DLD1 (cell line): ENCODE results near the gene WWTR1.

Source experiments
- in situ Hi-C: cut with HindIII; loops from 2 replicates; pipeline ENCODE4 v1.10.0; 2017; ENCODE audit warnings: low sequenced_read_pairs

Gene WWTR1

DNA sequence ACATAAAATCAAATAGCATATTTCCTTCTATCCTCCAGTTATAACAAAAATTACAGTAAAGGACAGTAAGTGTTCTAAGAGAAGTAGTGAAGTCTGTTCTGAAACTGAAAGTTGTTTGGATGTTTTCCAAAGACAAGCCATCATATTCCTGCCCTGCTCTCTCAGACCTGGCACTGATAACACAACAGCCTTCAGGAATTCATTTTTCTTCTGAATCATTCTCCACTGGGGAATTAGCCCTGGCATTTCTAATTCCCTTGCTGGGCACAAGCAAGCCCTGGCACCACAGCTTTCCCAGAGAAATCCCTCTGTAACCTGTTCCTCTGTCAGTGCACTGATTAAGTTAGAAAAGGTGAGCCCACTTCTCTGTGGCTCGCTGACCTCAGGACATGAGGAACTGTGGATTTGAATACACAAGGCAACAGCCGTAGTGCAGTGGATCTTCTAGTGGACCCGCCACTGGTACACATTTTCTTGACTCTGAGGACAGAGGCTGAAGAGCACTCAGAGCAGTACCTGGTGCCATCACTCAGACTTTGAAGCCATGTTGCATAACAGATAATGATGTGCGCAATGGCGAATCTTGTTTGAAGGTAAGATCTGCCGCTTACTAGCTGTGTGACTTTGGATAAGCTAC, 61.6 kb downstream of the WWTR1 start:
- in situ Hi-C loops = no loop called here

DNA sequence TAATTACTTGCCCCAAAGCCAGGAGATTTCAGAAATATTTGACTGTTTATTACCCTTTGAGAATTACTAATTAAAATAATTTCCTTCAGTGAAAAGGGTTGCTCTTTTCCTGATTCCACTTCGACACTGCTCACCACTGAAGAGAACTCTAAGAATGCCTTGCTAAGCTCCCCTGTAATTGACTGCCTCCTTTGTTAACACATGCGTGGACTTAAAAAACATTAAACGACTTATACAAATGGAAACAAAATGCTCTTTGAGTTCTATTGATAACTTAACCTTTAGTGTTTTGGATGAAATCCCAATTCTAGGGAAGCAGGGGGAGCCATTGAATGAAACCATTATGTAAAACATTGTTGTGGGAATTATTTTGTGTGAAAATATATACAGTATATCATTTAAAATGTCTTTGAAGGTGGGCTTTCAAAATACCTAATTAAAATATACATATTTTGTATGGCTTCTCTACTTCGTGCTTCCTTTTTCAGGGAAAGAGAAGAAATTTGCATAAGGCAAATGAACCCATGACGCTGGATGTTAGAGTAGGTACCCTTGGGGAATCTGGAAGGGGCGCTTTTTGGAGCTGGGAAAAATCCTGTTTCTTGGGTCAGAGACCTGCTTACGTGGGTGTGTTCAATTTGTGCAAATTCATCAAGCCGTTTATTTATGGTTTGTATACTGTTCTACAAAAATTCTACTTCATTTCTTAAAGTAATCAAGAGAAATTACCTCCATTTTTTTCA, 64.2 kb downstream of the WWTR1 start:
- in situ Hi-C loops = no loop called here

DNA sequence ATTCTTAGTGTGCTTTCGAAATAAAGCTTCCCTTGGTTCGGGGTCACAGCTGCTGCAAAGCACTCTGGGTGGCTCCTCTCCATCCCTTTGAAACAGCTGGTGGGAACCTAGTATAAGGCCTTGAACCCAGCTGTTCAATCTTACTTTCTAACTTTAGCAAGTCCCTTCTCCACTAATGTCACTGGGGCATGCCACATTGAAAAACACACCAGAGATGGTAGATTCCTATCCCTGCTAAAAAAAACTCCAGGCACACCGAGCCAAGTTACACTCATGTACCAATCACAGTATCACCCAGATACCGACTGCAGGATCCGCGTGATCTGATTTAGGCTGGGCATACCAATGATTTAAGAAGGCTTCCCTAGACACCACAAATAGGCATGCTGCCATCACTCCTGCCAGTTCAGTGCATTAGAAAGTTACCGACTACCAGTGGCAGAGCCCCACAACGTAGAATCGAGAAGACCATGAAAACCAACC, 65.0 kb downstream of the WWTR1 start:
- in situ Hi-C loops = no loop called here

DNA sequence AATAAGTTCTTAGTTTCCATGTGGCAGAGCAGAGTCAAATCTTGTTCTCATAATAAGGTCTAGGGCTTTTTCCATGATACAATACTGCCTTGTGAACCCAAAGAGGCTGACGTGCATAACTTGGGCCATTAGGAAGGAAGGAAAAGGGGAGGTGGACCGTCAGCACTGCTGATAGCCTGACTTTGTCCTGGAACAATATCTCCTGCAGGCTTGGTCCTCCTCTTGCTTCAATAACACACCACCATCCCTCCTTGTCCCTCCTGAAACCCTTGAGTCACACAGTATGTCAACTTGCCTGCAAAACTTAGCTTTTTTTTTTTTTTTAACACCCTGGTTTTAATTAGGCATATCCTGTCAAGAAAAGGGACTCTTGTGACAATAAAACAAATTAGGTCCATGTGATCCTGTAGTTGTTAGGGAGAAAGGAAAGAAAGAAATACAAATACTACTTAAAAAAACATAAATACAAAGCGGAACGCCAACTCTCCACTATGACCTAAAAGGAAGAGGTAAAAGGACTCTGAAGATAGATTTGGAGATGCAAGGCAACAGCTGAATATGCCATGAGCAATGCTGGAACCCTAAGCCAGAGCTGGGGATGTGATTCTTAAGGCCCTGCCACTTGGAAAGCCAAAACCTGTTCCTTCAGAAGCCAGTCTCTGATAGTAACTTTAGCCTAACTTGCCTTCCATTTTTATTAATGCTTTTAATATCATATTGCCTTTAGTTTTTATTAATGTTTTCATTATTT, 67.0 kb downstream of the WWTR1 start:
- in situ Hi-C loops = no loop called here

DNA sequence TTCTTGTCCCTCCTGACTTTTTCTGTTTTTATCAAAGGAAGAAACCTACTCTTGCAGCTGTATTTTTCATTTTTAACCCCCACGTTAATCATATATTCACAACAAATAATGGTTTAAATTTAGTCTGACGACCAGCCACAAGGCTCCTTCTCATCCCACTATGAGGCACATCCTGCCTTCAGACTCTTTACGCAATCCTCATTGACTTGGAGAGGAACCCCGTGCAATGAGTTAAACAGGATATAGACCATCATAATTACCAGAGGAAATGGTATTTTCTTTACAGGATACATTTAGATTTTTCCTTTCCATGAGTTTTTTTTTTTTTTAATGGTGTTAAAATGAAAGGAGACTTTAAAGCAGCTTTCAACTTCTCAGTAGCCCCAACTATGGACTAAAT, 68.5 kb downstream of the WWTR1 start:
- in situ Hi-C loops = no loop called here

DNA sequence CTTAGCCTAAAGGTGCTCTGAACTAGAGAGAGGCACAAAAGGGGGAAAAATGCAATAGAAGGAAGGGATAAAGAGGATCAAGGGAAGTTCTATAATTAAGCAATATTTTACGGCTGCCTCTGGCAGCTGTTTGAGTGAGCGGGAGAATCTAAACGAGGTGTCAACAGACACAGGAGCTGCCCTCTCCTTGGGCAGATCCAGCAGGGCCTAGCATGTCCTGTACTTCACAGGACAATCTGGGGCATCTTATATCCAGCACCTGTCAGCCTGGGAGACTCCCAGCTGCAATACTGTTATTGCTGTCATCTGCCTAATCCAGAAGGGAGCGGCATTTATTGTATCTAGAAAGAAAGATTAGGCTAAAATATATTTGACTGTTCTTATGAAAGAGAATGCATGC, 68.9 kb downstream of the WWTR1 start:
- in situ Hi-C loops = no loop called here

DNA sequence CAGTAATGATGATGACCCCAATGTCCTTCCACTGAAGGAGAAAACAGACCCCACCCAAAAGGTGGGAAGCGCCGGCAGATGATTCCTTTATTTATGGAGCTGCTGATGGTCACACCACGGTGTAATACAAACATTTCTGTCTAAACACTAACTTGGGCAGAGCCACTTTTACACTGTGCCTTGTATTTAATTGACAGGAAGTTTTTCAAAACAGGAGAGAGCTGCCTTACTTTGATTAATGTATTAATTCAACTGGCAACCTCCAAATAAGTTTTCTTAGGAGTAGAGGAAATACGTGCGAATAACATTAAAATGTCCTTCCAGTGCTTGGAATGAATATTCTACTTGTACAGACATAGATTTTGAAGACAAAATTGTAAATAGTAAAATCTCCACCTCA, 70.4 kb downstream of the WWTR1 start:
- in situ Hi-C loops = no loop called here

DNA sequence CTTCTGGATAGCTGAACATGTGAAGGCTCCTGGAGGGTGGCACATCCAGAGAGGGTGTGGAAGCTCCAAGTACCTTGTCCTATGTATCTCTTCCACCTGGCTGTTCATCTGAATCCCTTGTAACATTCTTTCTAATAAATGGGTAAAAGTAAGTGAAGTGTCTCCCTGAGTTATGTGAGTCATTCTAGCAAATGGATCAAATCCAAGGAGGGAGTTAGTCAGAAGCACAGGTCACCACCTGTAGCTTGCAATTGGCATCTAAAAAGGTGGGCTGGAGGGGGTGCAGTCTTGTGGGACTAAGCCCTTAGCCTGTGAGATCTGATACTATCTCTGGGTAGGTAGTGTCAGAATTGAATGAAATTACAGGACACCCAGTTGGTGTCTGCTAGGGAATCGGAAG, 71.0 kb downstream of the WWTR1 start:
- in situ Hi-C loops = no loop called here

DNA sequence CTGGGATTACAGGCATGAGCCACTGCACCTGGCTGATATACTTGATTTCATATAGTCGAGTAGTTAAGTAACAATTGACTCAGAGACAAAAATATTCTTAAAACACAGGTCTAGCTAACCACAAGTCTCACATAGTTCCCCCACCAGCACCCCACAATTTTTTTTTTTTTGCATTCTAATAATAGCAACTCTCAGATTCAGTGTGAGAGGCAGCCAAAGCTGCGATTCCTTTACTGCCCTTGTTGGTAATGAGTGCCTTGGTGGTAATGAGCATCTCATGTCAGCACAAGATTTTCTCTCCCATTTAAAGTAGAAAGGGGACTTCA, 72.5 kb downstream of the WWTR1 start:
- in situ Hi-C loops = no loop called here

DNA sequence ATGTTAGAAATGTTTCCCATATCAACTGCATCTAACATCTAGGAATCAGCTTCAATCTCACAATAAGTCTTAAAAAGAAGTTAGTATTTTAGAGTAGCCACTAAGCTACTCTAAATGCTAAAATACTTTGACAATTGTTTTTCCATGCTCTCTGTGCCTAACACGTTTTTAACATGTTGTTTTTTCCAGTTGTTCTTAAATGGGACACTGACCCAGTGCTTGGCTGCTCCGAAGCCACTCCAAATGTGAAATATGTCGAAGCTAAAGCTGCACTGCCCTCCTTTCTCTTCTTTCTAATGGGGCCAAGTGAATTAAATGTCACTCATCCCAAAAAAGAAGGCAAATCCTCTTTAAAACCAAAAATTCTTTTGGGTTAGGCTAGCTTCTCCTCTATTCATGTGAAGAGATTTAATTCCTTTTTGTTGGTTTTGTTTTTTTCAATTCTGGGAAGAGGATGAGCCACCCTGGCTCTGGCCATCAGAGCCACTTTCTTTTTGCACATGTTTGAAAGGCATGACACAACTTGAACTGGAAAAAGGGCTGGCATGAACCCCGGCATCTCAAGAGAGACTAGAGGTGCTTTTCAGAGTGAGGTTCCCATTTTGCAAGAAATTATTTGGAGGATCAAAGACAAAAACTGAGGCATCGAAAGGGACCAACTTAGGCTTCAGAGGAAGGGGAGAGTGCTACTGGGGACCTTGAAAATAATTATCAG, 73.7 kb downstream of the WWTR1 start:
- in situ Hi-C loops = no loop called here

DNA sequence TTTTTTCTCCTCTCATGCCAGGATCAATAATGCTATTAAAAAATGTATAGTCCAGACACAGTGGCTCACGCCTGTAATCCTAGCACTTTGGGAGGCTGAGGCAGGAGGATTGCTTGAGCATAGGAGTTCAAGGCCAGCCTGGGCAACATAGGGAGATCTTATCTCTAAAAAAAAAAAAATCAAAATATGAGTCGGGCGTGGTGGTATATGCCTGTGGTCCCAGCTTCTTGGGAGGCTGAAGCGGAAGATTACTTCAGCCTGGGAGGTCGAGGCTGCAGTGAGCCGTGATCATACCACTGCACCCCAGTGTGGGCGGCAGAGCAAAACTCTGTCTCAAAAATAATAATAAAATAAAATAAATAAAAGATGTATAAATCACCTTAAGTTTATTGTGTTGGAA, 75.4 kb downstream of the WWTR1 start:
- in situ Hi-C loops = no loop called here

DNA sequence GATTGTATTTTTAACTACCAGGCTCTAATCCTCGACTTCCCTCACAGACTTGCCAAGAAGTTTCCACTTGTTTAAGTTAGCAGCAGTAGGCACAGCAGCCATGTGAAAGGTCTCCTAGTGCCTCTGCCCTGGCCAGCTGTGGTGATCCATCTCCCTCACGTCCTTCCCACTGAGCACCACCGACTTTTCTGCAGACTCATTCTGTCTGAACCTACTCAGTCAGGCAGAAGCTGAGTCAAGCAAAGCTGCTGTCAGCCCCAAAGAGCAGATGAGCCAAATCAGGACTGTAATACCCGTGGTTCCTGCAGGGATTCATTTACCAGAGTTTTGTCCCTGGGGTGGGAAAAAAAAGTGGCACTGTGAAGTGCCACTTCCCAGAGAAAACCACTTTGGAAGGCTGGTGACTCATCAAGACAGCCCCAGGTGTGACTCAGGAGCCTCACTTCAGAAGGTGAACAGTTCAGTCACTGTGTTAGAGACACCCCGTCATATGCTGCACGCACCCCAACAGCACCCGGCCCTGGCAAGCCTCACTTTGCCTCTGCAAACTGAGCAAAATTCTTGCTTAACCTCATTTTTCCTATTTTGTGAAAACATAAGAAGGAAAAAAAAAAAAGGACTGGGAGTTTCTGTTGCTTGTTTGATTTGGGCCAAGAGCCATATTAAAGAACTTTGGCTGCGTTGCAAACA, 76.0 kb downstream of the WWTR1 start:
- in situ Hi-C loops = no loop called here

DNA sequence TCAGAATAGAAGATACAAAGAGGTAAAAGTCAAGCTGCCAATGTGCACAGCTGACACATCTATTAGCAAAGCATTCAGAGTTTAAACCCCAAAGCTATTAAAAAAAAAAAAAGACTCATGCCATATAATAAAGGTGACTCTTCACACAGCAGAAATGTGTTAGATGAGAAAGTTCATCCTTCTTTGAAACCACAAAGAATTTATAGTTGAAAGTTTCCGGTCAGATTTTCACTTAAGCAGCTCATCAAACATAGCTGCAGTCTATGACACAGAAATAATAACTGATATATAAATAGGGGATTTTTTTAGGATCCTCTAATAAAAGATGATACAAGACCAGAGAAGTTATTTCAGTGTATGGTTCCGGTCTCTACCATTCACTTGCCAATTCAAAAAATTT, 76.6 kb downstream of the WWTR1 start:
- in situ Hi-C loops = no loop called here

DNA sequence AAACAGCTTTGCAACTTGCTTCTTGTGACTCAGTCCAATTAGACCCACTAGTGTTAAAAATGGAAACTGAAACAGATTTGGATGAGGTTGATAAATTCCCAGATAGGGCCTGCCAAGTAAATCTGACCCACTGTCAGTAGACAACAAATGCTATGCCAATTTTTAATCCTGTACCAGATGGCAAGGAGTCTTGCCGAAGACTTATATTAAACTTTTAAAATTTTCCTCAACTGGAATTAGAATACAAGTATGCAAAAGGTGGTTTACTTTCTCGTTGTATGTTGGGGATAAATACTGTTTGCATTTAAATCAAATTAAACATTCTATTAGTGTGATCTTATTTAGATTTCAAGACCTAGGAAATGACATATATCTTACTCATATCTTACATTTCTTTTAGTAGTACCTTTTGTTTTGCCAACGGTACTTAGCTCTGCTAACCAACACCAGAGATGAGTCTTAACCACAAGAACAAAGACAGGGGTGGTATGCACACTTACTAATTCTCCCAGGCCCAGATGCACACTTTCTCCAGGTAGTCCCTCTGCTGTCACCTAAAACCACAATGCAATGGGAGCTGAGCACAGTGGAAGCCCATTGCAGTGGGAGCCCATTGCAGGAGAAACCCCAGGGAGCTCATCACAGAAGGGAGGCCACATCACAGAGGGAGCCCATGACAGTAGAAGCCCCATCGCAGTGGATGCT, 77.8 kb downstream of the WWTR1 start:
- in situ Hi-C loops = no loop called here

DNA sequence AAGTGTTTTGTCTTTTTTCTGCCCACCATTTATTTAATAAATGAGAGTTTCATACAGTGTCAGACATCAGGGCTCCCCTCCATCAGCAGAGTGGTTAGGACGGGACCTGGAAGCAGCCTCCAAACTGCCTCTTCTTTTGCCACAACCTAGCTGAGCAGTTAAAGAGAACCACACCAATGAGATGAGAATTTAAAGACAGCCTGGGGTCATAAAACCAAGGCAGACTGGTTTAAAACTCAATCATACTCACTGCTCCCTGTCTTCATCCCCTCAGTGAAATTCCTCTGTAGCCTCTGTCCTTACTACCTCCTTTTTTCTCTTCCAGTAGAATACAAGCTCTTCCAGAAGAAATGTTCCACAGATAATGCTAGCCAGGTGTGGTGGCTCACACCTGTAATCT, 78.7 kb downstream of the WWTR1 start:
- in situ Hi-C loops = no loop called here

DNA sequence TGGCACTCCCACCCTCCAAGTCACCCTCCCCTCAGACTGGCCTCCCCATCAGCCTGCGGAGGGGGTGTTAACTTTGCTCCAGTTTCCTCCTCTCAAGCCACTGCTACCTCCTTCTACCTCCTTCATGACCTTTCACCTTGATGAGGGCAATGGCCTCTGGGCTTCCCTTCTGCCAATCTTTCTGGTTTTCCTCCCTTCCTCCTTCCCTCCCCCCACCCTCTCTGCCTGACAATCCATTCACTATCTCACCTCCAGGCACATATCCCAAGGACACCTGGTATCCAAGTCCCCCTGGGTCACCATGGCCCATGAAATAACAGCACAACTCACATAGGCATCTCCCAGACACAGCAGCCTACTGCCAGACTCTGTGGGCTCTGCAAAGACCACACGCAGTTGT, 80.0 kb downstream of the WWTR1 start:
- in situ Hi-C loops = no loop called here

DNA sequence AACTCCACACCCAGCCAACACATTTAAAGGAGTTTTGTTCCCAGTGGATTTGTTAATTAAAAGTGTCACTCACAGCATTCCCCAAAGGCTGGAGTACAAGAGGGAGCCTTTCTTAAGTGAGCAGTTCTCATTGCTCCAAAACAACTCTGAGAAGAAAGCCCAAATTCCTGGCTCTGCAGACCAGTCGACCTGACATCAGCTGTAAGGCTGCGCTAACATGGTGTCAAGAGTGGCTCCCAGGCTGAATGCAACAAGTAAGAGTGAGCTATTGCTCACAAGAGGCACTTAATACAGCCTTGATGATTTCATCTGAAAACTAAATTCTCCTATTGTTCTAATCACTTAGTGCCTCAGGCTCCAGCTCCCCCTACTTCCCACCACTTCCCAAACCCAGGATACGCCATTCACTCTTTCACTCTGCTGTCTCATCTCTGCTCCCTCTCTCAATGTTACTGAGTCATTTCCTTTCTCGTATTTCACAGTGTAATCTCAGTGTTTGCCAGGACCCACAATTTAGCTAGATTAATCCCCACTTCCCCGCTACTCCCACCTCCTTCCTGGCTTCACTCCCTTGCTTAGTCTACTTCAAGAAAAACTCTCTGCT, 81.8 kb downstream of the WWTR1 start:
- in situ Hi-C loops = no loop called here

DNA sequence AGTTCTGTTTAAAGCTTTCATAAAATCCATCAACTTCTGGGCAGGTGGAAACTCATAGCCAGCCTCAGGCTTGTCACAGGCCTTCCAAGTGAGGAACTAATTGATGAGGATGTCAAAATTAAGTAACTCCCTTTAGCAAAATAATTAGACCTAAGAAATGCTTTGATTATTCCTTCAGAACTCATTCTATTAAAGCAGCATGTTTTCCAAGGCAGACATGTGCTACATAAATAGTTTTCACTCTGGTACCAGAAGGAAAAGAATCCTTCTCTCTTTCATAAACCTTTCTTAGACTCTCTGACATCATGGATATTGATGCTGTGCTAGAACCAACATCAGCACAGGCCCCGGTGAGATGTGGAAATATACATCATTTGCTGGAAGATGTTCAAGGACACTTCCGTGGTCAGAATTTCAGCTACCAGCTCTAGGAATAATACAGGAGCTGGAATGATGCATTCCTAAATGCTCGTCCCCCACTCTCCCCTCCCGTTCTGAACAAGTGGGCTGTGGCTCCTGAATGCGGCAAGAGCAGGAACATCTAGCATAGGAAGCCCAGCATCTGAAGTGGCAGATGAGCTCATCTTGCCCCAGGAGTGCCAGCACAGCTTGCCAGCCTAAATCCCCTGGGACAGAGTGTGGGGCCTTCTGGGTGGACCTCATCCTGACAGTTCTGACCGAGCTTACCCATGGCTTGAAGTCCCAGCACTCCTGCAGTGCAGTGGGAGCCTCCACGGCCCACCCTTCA, 82.4 kb downstream of the WWTR1 start:
- in situ Hi-C loops = no loop called here

DNA sequence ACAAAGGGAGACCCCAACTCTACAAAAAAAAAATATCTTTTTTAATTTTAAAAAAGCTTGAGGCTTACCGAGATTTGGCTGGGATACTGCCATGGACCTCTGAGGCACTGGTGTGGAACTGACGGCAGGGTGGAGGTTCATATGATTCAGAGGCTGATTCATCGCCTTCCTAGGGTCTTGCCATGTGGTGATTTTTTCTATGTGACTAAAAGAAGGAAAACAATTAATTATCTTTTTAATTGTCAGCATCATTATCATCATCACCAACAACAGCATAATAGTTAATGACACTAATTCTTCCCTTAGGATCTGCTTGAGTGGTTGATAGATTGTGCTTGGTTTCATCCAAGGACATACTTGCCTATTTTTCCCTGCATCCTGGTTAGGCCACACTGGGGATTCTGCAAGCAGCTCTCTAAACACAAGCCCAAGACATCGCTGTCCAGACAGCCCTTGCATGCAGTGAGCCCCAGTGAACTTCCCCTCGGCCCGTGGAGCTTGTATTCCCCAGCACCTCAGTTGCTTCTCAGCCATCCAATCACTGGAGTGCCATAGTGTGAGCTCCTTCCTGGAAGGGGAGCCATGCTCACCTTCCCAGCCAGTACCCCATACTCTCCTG, 84.9 kb downstream of the WWTR1 start:
- in situ Hi-C loops = no loop called here
